K562 (cell line): ENCODE results near the gene C1orf167. TPM values are rescaled to one million over a fixed set of nuclear protein-coding genes. Genes with fewer than 3 reads are reported as not detected.
A peak's percentile ranks its signal among the peaks of the same experiment; 100 is the strongest.

Experiments used
- ATF1 ChIP-seq, 2 experiments: fragments of 450-650 bp in 1 of 2; IDR thresholded peaks; 2 replicates each; pipeline ENCODE4 v1.6.1; 2016; ENCODE audit warnings: missing compliant biosample characterization in 1 of 2, missing genetic modification characterization in 1 of 2
- CBX1 ChIP-seq: sonication (generic); IDR thresholded peaks from 2 replicates; pipeline ENCODE4 v1.6.1; 2016; ENCODE audit warnings: antibody characterized with exemption, low read depth, mild to moderate bottlenecking
- CTCFL ChIP-seq: IDR thresholded peaks from 2 replicates; pipeline ENCODE4 v1.6.1; 2011; ENCODE audit warnings: borderline replicate concordance, low read depth, mild to moderate bottlenecking, moderate library complexity, low read length; ENCODE audit not compliant: insufficient read depth, poor library complexity, severe bottlenecking
- ESRRA ChIP-seq: fragments of 450-650 bp; IDR thresholded peaks from 2 replicates; pipeline ENCODE4 v1.6.1; 2014; ENCODE audit warnings: low read depth, mild to moderate bottlenecking, moderate library complexity, borderline replicate concordance
- FOXP4 ChIP-seq: sonication (generic); formaldehyde crosslinking; IDR thresholded peaks from 2 replicates; pipeline ENCODE4 v1.8.0; 2022; ENCODE audit warnings: mild to moderate bottlenecking, missing genetic modification reagents, borderline replicate concordance
- HNRNPH1 ChIP-seq: fragments of 200-400 bp; formaldehyde crosslinking; optimal IDR thresholded peaks from 2 replicates; pipeline ENCODE3; 2017; ENCODE audit warnings: low read depth, mild to moderate bottlenecking, low read length, moderate library complexity
- HSF4 ChIP-seq: fragments of 250-450 bp; sonication (Bioruptor Pico); IDR thresholded peaks from 2 replicates; pipeline ENCODE4 v2.1.2; 2022; ENCODE audit warnings: mild to moderate bottlenecking, moderate library complexity, borderline replicate concordance
- MXD1 ChIP-seq: fragments of 250-450 bp; sonication (Bioruptor Pico); IDR thresholded peaks from 2 replicates; pipeline ENCODE4 v1.8.0; 2021; ENCODE audit warnings: borderline replicate concordance, mild to moderate bottlenecking, moderate library complexity; ENCODE audit not compliant: poor library complexity, severe bottlenecking
- POLR2H ChIP-seq: IDR thresholded peaks from 2 replicates; pipeline ENCODE4 v1.6.1; 2016; ENCODE audit warnings: missing genetic modification characterization, low read depth, mild to moderate bottlenecking, control low read depth, missing compliant biosample characterization, moderate library complexity
- SLC30A9 ChIP-seq: fragments of 250-450 bp; sonication (Bioruptor Pico); IDR thresholded peaks from 2 replicates; pipeline ENCODE4 v1.8.0; 2022; ENCODE audit warnings: mild to moderate bottlenecking, moderate library complexity
- SP1 ChIP-seq: sonication (generic); formaldehyde crosslinking; IDR thresholded peaks from 2 replicates; pipeline ENCODE4 v1.8.1; 2022; ENCODE audit warnings: mild to moderate bottlenecking, missing genetic modification reagents
- STAG1 ChIP-seq: sonication (generic); formaldehyde crosslinking; IDR thresholded peaks from 2 replicates; pipeline ENCODE4 v1.5.0; 2020; ENCODE audit warnings: missing genetic modification reagents, borderline replicate concordance
- ZFX ChIP-seq: sonication (generic); formaldehyde crosslinking; IDR thresholded peaks from 2 replicates; pipeline ENCODE4 v1.8.0; 2022; ENCODE audit warnings: mild to moderate bottlenecking, missing genetic modification reagents, moderate library complexity
- ZNF511 ChIP-seq: sonication (generic); formaldehyde crosslinking; IDR thresholded peaks from 2 replicates; pipeline ENCODE4 v1.8.0; 2022; ENCODE audit warnings: mild to moderate bottlenecking, missing genetic modification reagents
- ZNF583 ChIP-seq: fragments of 250-450 bp; sonication (Bioruptor Pico); IDR thresholded peaks from 2 replicates; pipeline ENCODE4 v1.4.0; 2020
- ZNF79 ChIP-seq: fragments of 250-450 bp; sonication (Bioruptor Pico); IDR thresholded peaks from 2 replicates; pipeline ENCODE4 v1.4.0; 2020; ENCODE audit warnings: low read depth, mild to moderate bottlenecking, moderate library complexity
- polyA plus RNA-seq, 8 experiments: library from polyadenylated mRNA; depleted of rRNA in 4 of 8; stranded (reverse) in 5 of 8; unstranded in 3 of 8; fragments of >200 nt; fragmentation: Nextera tagmentation in 2 of 8; fragmentation: Illumina TruSeq in 1 of 8; extraction: Ambion mirVana in 2 of 8; extraction: Trizol in 1 of 8; gene quantifications; 2 replicates each; pipeline versions ENCODE4 v1.2.1 to v1.2.3, GENCODE V29; 2011 to 2014; ENCODE audit warnings: inconsistent platforms in 1 of 8, missing spikeins in 1 of 8
- total RNA-seq, 7 experiments: library from RNA; depleted of rRNA in 6 of 7; stranded (reverse); fragments of >200 nt in 6 of 7; fragmentation: Illumina TruSeq in 2 of 7; extraction: Trizol in 2 of 7; gene quantifications; 2 replicates each; pipeline versions ENCODE4 v1.2.1 to v1.2.3, GENCODE V29; 2011 to 2021; ENCODE audit warnings: low replicate concordance in 1 of 7
- TF ChIP-seq, protein P1 (sequence below): IDR thresholded peaks from 3 replicates; pipeline ENCODE4 v1.6.1; 2011; ENCODE audit warnings: borderline replicate concordance, mild to moderate bottlenecking; ENCODE audit not compliant: insufficient read length, insufficient read depth
- TF ChIP-seq, protein P2 (sequence below): sonication (generic); formaldehyde crosslinking; IDR thresholded peaks from 2 replicates; pipeline ENCODE4 v1.8.1; 2022; ENCODE audit warnings: missing genetic modification reagents

C1orf167 gene
- total and polyA plus RNA-seq, 9 of the 15 experiments (the other 6 are each of a cell fraction or from before 2014, with no cell fraction given), result 0.22 to 0.86 (median 0.31) TPM; not detected in 2

DNA sequence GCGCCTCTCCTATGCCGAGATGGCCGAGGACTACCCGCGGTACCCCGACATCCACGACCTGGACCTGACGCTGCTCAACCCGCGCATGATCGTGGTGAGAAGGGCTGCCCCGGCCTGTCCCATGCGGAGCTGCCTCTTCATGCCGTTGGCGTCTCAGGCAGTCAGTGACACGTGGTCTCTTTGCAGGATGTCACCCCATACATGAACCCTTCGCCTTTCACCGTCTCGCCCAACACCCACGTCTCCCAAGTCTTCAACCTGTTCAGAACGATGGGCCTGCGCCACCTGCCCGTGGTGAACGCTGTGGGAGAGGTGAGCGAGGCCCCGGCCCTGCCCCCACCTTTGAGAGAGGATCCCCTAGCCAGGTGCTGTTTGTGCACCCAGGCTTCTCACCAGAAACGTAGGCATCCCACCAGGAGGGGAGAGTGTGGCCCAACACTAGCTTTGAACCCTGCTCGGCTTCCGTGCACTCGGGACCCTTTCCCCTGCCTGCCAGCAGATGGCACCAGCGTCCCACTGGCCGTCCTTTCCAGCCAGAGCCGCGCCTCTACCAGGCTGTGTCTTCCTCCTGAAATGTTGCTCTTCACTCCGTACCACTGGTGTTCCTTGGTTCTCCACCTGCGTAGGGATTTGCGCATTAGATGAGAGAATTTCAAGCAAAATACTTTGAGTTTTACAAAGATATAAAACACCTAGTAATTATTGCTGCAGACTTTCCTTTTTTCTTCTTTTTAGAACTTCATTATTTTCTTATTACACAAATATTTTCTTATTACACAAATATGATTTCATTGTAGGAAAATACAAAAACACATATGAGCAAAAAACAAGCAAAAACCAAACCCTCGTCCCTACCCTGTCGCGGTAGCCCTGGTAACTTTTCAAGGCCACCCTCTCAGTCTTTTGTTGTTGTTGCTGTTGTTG, 76.6 kb downstream of the C1orf167 start (continued):
- TF ChIP-seq ESRRA (no peak), FOXP4 (CRISPR knock-in tag) (no peak), ATF1 (CRISPR knock-in tag; IDR thresholded peaks at IDR 0.05) (no peak), ATF1 (tag; IDR thresholded peaks at IDR 0.05) (0 out of 2 replicates have a peak, but pooled peaks have one; percentile 17), ZNF79 (CRISPR knock-in tag) (no peak), HSF4 (no peak), ZFX (CRISPR knock-in tag) (no peak), HNRNPH1 (no peak), SLC30A9 (no peak), SP1 (CRISPR knock-in tag) (peak; percentile 60), POLR2H (no peak), MXD1 (CRISPR knock-in tag) (no peak), STAG1 (CRISPR knock-in tag) (peak; percentile 99), CTCFL (peak; percentile 35), ZNF511 (CRISPR knock-in tag) (peak; percentile 76), ZNF583 (CRISPR knock-in tag) (no peak), CBX1 (no peak)
- TF ChIP-seq, protein P1, sequence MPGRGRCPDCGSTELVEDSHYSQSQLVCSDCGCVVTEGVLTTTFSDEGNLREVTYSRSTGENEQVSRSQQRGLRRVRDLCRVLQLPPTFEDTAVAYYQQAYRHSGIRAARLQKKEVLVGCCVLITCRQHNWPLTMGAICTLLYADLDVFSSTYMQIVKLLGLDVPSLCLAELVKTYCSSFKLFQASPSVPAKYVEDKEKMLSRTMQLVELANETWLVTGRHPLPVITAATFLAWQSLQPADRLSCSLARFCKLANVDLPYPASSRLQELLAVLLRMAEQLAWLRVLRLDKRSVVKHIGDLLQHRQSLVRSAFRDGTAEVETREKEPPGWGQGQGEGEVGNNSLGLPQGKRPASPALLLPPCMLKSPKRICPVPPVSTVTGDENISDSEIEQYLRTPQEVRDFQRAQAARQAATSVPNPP, result no peak
- TF ChIP-seq, protein P2, sequence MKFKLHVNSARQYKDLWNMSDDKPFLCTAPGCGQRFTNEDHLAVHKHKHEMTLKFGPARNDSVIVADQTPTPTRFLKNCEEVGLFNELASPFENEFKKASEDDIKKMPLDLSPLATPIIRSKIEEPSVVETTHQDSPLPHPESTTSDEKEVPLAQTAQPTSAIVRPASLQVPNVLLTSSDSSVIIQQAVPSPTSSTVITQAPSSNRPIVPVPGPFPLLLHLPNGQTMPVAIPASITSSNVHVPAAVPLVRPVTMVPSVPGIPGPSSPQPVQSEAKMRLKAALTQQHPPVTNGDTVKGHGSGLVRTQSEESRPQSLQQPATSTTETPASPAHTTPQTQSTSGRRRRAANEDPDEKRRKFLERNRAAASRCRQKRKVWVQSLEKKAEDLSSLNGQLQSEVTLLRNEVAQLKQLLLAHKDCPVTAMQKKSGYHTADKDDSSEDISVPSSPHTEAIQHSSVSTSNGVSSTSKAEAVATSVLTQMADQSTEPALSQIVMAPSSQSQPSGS, result no peak
